WTC11 (cell line): ENCODE data around the gene CCDC71. TPM values are rescaled to one million over a fixed set of nuclear protein-coding genes. Genes with fewer than 3 reads are reported as not detected.

ENCODE experiments used
- ATAC-seq: fragments of 200-7000 bp; cut with Tn5 transposase; 2 replicates; pipeline ENCODE4 v1.10.0; 2021; ENCODE audit warnings: mild to moderate bottlenecking, moderate library complexity
- CTCF ChIA-PET: fragments of 300-600 bp; sonication (Branson Sonifier 250); formaldehyde crosslinking; loops from one replicate; lab custom pipeline; 2021; ENCODE audit warnings: antibody characterized with exemption; lab: Charles Lee
- POLR2A ChIA-PET: fragments of 350-600 bp; sonication (Branson Sonifier 250); formaldehyde crosslinking; loops from one replicate; lab custom pipeline; 2021; ENCODE audit warnings: antibody characterized with exemption; lab: Charles Lee
- DNase-seq: peaks from one replicate; pipeline ENCODE4 v3.0.0; 2021; ENCODE audit warnings: low spot score
- H3K27ac Mint-ChIP-seq: 2 replicates; pipeline ENCODE4 v1.8.0; 2021; ENCODE audit warnings: mixed read lengths
- H3K27me3 Mint-ChIP-seq: 2 replicates; pipeline ENCODE4 v1.8.0; 2021; ENCODE audit warnings: low read depth, mild to moderate bottlenecking, moderate library complexity, mixed read lengths
- H3K36me3 Mint-ChIP-seq: 2 replicates; pipeline ENCODE4 v1.8.0; 2021; ENCODE audit warnings: mixed read lengths
- H3K4me1 Mint-ChIP-seq: 2 replicates; pipeline ENCODE4 v1.8.0; 2022; ENCODE audit warnings: mixed read lengths
- H3K4me3 Mint-ChIP-seq: 2 replicates; pipeline ENCODE4 v1.8.0; 2021; ENCODE audit warnings: mild to moderate bottlenecking, moderate library complexity, mixed read lengths
- H3K9me3 Mint-ChIP-seq: 2 replicates; pipeline ENCODE4 v1.8.0; 2021; ENCODE audit warnings: mixed read lengths
- ATF1 ChIP-seq: sonication (generic); formaldehyde crosslinking; IDR thresholded peaks from 2 replicates; pipeline ENCODE4 v1.8.1; 2023; ENCODE audit warnings: mild to moderate bottlenecking, moderate library complexity, missing genetic modification reagents
- ELF4 ChIP-seq: sonication (generic); formaldehyde crosslinking; IDR thresholded peaks from 2 replicates; pipeline ENCODE4 v1.8.1; 2022; ENCODE audit warnings: low read depth, mild to moderate bottlenecking, moderate library complexity, missing genetic modification reagents
- EMX1 ChIP-seq: fragments of 250-450 bp; sonication (Bioruptor Pico); IDR thresholded peaks from 2 replicates; pipeline ENCODE4 v1.8.0; 2021; ENCODE audit warnings: mild to moderate bottlenecking
- FOXP1 ChIP-seq: sonication (generic); formaldehyde crosslinking; IDR thresholded peaks from 2 replicates; pipeline ENCODE4 v1.8.0; 2022; ENCODE audit warnings: missing genetic modification reagents, mild to moderate bottlenecking, moderate library complexity, borderline replicate concordance
- GABPB1 ChIP-seq: sonication (generic); formaldehyde crosslinking; IDR thresholded peaks from 2 replicates; pipeline ENCODE4 v1.8.1; 2023; ENCODE audit warnings: mild to moderate bottlenecking, missing genetic modification reagents
- GRHL2 ChIP-seq: fragments of 250-450 bp; sonication (Bioruptor Pico); IDR thresholded peaks from 2 replicates; pipeline ENCODE4 v1.8.0; 2022; ENCODE audit warnings: mild to moderate bottlenecking, moderate library complexity; ENCODE audit not compliant: insufficient replicate concordance, severe bottlenecking
- MXD4 ChIP-seq: fragments of 250-450 bp; sonication (Bioruptor Pico); IDR thresholded peaks from 2 replicates; pipeline ENCODE4 v1.8.0; 2021; ENCODE audit warnings: mild to moderate bottlenecking, moderate library complexity, borderline replicate concordance
- NR2C2 ChIP-seq: sonication (generic); formaldehyde crosslinking; IDR thresholded peaks from 2 replicates; pipeline ENCODE4 v1.8.0; 2022; ENCODE audit warnings: mild to moderate bottlenecking, missing genetic modification reagents
- OVOL2 ChIP-seq: fragments of 250-450 bp; sonication (Bioruptor Pico); IDR thresholded peaks from 2 replicates; pipeline ENCODE4 v1.9.0; 2021; ENCODE audit warnings: mild to moderate bottlenecking, borderline replicate concordance
- SP1 ChIP-seq: sonication (generic); formaldehyde crosslinking; conservative IDR thresholded peaks from 2 replicates; pipeline ENCODE4 v1.8.1; 2022; ENCODE audit warnings: missing genetic modification reagents
- ZNF219 ChIP-seq: sonication (generic); formaldehyde crosslinking; IDR thresholded peaks from 2 replicates; pipeline ENCODE4 v1.8.0; 2023; ENCODE audit warnings: missing genetic modification reagents, mild to moderate bottlenecking, borderline replicate concordance
- ZNF671 ChIP-seq: fragments of 250-450 bp; sonication (Bioruptor Pico); IDR thresholded peaks from 2 replicates; pipeline ENCODE4 v1.8.0; 2021; ENCODE audit warnings: mild to moderate bottlenecking
- total RNA-seq: library from RNA; stranded (reverse); gene quantifications from 3 replicates; pipeline ENCODE4 v1.2.3, GENCODE V29; 2021
- TF ChIP-seq, protein P1 (sequence below): sonication (generic); formaldehyde crosslinking; IDR thresholded peaks from 2 replicates; pipeline ENCODE4 v1.8.1; 2023; ENCODE audit warnings: mild to moderate bottlenecking, moderate library complexity, missing genetic modification reagents
- TF ChIP-seq, protein P2 (sequence below): sonication (generic); formaldehyde crosslinking; IDR thresholded peaks from 2 replicates; pipeline ENCODE4 v1.8.1; 2023; ENCODE audit warnings: mild to moderate bottlenecking, missing genetic modification reagents, borderline replicate concordance
- TF ChIP-seq, protein P3 (sequence below): fragments of 250-450 bp; sonication (Bioruptor Pico); IDR thresholded peaks from 2 replicates; pipeline ENCODE4 v1.9.0; 2021; ENCODE audit warnings: moderate library complexity, mild to moderate bottlenecking, inconsistent platforms, borderline replicate concordance
- TF ChIP-seq, protein P4 (sequence below): sonication (generic); formaldehyde crosslinking; IDR thresholded peaks from 2 replicates; pipeline ENCODE4 v1.8.1; 2023; ENCODE audit warnings: mild to moderate bottlenecking, missing genetic modification reagents, moderate library complexity
- TF ChIP-seq, protein P5 (sequence below): sonication (generic); formaldehyde crosslinking; IDR thresholded peaks from 2 replicates; pipeline ENCODE4 v1.8.1; 2023; ENCODE audit warnings: mild to moderate bottlenecking, missing genetic modification reagents, moderate library complexity
- TF ChIP-seq, protein P6 (sequence below): sonication (generic); formaldehyde crosslinking; conservative IDR thresholded peaks from 2 replicates; pipeline ENCODE4 v1.8.1; 2023; ENCODE audit warnings: mild to moderate bottlenecking, low read depth, missing genetic modification reagents, moderate library complexity
- TF ChIP-seq, protein P7 (sequence below): sonication (generic); formaldehyde crosslinking; IDR thresholded peaks from 2 replicates; pipeline ENCODE4 v1.8.1; 2022; ENCODE audit warnings: low read depth, missing genetic modification reagents, borderline replicate concordance

The CCDC71 gene
- total RNA-seq, 1 experiment from 2014 or later, result 29.8 TPM

DNA sequence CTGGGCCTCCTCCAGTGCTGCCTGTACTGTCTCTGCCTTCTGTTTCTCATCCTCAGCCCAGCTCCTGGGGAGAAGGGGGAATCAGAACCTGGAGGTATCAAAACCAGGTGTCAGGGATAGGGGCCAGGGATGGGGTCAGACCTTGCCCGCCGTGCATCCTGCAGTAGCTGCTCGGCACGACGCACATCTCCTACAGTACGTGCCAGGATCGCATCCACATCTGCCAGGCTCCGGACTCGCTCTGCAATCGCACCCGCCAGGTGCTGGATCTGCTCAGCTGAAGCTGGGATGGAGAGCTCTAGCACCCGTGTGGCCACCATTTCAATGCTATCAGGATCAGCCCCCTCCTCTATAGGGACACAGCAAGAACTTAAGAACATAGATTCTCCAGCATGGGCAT lies 44.1 kb downstream of the CCDC71 start (continued):
- TF ChIP-seq GABPB1 (no peak), ZNF219 (CRISPR knock-in tag) (no peak)
- TF ChIP-seq, protein P1, sequence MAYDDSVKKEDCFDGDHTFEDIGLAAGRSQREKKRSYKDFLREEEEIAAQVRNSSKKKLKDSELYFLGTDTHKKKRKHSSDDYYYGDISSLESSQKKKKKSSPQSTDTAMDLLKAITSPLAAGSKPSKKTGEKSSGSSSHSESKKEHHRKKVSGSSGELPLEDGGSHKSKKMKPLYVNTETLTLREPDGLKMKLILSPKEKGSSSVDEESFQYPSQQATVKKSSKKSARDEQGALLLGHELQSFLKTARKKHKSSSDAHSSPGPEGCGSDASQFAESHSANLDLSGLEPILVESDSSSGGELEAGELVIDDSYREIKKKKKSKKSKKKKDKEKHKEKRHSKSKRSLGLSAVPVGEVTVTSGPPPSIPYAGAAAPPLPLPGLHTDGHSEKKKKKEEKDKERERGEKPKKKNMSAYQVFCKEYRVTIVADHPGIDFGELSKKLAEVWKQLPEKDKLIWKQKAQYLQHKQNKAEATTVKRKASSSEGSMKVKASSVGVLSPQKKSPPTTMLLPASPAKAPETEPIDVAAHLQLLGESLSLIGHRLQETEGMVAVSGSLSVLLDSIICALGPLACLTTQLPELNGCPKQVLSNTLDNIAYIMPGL (CRISPR knock-in tag), result no peak

DNA sequence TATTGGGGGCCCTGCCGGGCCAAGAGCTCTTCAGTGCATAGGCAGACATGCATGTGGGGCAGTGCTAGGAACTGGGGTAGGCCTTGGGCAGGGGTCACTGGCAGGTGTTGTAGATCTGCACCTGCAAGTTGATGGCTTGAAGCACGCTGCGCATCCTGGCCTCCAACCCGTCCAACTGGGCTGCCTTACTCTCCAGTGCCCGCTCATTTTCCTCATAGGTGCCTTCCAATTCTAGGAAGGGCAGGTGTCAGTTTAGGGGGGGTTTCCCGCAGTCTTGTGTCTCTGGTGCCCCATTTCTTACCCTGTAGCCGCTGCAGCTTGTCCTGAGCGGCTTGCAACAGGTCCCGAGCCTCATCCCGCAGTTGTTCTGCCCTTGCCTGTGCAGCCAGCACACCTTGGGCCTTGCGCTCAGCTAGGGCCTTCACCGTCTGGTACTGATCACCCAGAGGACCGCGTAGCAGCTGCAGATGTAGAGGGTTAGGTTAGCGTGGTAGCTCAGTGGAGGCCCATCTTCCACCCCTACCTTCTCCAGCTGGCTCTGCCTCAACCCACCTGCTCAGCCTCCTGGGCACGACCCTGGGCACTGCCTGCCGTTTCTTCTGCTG lies 44.9 kb downstream of the CCDC71 start:
- Mint-ChIP-seq H3K4me3 (peak overlapping the region; percentile 82), H3K27ac (peak overlapping the region; percentile 87), H3K36me3 (peaks cover 23% of the 10 kb centered on the region)
- no peak for DNase-seq
- TF ChIP-seq, protein P2, sequence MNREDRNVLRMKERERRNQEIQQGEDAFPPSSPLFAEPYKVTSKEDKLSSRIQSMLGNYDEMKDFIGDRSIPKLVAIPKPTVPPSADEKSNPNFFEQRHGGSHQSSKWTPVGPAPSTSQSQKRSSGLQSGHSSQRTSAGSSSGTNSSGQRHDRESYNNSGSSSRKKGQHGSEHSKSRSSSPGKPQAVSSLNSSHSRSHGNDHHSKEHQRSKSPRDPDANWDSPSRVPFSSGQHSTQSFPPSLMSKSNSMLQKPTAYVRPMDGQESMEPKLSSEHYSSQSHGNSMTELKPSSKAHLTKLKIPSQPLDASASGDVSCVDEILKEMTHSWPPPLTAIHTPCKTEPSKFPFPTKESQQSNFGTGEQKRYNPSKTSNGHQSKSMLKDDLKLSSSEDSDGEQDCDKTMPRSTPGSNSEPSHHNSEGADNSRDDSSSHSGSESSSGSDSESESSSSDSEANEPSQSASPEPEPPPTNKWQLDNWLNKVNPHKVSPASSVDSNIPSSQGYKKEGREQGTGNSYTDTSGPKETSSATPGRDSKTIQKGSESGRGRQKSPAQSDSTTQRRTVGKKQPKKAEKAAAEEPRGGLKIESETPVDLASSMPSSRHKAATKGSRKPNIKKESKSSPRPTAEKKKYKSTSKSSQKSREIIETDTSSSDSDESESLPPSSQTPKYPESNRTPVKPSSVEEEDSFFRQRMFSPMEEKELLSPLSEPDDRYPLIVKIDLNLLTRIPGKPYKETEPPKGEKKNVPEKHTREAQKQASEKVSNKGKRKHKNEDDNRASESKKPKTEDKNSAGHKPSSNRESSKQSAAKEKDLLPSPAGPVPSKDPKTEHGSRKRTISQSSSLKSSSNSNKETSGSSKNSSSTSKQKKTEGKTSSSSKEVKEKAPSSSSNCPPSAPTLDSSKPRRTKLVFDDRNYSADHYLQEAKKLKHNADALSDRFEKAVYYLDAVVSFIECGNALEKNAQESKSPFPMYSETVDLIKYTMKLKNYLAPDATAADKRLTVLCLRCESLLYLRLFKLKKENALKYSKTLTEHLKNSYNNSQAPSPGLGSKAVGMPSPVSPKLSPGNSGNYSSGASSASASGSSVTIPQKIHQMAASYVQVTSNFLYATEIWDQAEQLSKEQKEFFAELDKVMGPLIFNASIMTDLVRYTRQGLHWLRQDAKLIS (CRISPR knock-in tag), result no peak
- TF ChIP-seq SP1 (CRISPR knock-in tag), result no peak
- TF ChIP-seq, protein P3, sequence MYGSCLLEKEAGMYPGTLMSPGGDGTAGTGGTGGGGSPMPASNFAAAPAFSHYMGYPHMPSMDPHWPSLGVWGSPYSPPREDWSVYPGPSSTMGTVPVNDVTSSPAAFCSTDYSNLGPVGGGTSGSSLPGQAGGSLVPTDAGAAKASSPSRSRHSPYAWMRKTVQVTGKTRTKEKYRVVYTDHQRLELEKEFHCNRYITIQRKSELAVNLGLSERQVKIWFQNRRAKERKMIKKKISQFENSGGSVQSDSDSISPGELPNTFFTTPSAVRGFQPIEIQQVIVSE, result no peak
- TF ChIP-seq ZNF671, result no peak
- no peak for TF ChIP-seq NR2C2 (CRISPR knock-in tag)
- TF ChIP-seq MXD4 (CRISPR knock-in tag), result no peak
- no peak for TF ChIP-seq ATF1 (CRISPR knock-in tag)
- TF ChIP-seq, protein P4, sequence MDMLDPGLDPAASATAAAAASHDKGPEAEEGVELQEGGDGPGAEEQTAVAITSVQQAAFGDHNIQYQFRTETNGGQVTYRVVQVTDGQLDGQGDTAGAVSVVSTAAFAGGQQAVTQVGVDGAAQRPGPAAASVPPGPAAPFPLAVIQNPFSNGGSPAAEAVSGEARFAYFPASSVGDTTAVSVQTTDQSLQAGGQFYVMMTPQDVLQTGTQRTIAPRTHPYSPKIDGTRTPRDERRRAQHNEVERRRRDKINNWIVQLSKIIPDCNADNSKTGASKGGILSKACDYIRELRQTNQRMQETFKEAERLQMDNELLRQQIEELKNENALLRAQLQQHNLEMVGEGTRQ, result no peak
- no peak for TF ChIP-seq GABPB1
- TF ChIP-seq ZNF219 (CRISPR knock-in tag), result no peak
- TF ChIP-seq ELF4 (CRISPR knock-in tag), result no peak
- TF ChIP-seq FOXP1 (CRISPR knock-in tag), result no peak
- no peak for TF ChIP-seq GRHL2 (CRISPR knock-in tag)
- TF ChIP-seq, protein P5, sequence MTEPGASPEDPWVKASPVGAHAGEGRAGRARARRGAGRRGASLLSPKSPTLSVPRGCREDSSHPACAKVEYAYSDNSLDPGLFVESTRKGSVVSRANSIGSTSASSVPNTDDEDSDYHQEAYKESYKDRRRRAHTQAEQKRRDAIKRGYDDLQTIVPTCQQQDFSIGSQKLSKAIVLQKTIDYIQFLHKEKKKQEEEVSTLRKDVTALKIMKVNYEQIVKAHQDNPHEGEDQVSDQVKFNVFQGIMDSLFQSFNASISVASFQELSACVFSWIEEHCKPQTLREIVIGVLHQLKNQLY, result no peak
- TF ChIP-seq OVOL2 (CRISPR knock-in tag), result no peak
- TF ChIP-seq, protein P6, sequence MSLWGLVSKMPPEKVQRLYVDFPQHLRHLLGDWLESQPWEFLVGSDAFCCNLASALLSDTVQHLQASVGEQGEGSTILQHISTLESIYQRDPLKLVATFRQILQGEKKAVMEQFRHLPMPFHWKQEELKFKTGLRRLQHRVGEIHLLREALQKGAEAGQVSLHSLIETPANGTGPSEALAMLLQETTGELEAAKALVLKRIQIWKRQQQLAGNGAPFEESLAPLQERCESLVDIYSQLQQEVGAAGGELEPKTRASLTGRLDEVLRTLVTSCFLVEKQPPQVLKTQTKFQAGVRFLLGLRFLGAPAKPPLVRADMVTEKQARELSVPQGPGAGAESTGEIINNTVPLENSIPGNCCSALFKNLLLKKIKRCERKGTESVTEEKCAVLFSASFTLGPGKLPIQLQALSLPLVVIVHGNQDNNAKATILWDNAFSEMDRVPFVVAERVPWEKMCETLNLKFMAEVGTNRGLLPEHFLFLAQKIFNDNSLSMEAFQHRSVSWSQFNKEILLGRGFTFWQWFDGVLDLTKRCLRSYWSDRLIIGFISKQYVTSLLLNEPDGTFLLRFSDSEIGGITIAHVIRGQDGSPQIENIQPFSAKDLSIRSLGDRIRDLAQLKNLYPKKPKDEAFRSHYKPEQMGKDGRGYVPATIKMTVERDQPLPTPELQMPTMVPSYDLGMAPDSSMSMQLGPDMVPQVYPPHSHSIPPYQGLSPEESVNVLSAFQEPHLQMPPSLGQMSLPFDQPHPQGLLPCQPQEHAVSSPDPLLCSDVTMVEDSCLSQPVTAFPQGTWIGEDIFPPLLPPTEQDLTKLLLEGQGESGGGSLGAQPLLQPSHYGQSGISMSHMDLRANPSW, result no peak
- no peak for TF ChIP-seq EMX1 (CRISPR knock-in tag)
- TF ChIP-seq, protein P7, sequence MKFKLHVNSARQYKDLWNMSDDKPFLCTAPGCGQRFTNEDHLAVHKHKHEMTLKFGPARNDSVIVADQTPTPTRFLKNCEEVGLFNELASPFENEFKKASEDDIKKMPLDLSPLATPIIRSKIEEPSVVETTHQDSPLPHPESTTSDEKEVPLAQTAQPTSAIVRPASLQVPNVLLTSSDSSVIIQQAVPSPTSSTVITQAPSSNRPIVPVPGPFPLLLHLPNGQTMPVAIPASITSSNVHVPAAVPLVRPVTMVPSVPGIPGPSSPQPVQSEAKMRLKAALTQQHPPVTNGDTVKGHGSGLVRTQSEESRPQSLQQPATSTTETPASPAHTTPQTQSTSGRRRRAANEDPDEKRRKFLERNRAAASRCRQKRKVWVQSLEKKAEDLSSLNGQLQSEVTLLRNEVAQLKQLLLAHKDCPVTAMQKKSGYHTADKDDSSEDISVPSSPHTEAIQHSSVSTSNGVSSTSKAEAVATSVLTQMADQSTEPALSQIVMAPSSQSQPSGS, result no peak
- TF ChIP-seq, all 79 proteins: peak for 0
- ATAC-seq, result peak; percentile 43
- Mint-ChIP-seq H3K27me3 (no peaks in the 10 kb centered on the region), H3K4me1 (peaks cover 4% of the 10 kb centered on the region), H3K9me3 (no peaks in the 10 kb centered on the region)
- ChIA-PET POLR2A (interaction anchor here (0.8 to 2.7 kb wide), 7 partner anchors 11 to 458 kb away, joined by 3 to 20 read pairs (median 5); partner anchors contain the start of genes LAMB2, NDUFAF3, QRICH1 and USP4), CTCF (interaction anchor here (0.8 to 2.6 kb wide), 9 partner anchors 10 to 219 kb away, joined by 4 to 19 read pairs (median 7); partner anchors contain the start of genes KLHDC8B, LAMB2, NDUFAF3 and QRICH1)
